LNCaP clone FGC (cell line): ENCODE results near the gene TOLLIP.

ENCODE experiments used
- DNase-seq: peaks from one replicate; pipeline ENCODE4 v3.0.0-alpha.2; 2011; ENCODE audit warnings: low read depth
- H3K4me3 ChIP-seq: 2 replicates; pipeline ENCODE4 v1.5.1; 2011; ENCODE audit warnings: mild to moderate bottlenecking, low read depth, low read length, control low read depth
- TF ChIP-seq, protein P1 (sequence below): IDR thresholded peaks from 2 replicates; pipeline ENCODE4 v1.5.1; 2012; ENCODE audit warnings: mild to moderate bottlenecking; ENCODE audit not compliant: control insufficient read depth, insufficient read depth; ENCODE audit errors: extremely low read depth

Gene TOLLIP

DNA sequence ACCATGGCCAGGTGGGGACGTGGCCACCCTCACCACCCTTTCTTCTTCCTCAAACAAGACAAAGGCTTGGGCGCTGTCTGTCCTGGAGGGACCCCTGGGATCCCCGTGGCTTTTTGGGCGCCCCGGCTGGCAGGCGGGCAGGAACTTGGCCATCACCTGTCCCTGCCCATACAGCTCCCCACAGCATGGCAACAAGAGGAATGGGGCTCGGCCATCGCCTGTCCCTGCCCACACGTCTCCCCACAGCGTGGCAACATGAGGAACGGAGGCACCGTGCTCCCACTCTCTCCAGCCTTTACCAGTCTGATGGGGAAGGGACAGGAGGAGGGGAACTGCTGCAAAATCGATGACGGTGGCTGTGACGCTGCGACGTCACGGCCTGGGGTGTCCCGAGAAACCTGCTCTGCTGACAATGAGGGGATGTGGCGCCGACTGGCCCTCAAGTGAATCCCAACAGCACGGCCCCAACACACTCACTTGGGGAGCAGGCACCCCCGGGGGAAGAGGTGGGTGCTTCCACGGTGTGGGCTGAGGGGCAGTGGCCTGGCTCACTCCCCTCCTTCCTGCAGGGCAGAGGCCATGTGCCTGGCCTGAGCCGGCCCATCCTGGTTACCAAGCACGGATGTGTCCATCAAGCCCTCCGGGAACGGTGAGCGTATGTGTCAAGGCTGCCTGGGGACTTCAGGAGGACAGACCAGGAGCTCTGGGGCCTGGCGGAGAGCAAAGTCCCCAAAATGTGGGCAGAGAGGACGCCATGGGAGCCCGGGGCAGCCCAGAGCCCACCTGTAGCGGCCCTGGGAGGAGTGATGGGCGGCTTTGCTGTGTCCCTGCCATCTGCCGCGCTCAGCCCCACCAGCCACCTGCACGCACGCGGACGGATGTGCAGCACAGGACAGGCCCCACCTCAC, 30.4 kb downstream of the TOLLIP start:
- no peak for DNase-seq
- TF ChIP-seq, protein P1, sequence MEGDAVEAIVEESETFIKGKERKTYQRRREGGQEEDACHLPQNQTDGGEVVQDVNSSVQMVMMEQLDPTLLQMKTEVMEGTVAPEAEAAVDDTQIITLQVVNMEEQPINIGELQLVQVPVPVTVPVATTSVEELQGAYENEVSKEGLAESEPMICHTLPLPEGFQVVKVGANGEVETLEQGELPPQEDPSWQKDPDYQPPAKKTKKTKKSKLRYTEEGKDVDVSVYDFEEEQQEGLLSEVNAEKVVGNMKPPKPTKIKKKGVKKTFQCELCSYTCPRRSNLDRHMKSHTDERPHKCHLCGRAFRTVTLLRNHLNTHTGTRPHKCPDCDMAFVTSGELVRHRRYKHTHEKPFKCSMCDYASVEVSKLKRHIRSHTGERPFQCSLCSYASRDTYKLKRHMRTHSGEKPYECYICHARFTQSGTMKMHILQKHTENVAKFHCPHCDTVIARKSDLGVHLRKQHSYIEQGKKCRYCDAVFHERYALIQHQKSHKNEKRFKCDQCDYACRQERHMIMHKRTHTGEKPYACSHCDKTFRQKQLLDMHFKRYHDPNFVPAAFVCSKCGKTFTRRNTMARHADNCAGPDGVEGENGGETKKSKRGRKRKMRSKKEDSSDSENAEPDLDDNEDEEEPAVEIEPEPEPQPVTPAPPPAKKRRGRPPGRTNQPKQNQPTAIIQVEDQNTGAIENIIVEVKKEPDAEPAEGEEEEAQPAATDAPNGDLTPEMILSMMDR, result no peak
- H3K4me3 ChIP-seq, result no peak overlapping the region

DNA sequence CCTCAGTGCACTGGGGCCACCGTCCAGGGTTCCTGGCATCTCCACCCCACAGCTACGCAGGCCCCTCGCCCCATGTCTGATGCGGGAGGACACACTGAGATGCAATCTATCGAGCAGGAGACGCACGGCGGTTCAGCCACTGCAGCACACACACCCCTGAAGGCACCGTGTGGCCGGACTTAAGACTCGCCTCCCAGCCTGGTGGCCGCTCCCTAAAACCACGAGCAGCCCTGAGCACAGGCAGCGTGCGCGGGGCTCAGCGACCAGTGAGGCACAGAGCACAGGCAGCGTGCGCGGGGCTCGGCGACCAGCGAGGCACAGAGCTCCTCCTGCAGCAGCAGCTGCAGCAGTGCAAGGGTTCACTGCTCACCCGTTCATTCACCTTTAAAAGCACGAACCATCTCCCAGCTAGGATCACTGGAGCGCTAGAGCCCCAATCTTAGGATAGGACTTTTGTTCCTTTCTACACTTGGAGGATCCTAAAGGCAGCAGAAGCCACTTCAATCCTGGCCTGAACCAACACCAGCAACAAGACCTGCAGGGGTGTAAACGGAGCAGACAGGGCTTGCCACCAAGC, 31.4 kb downstream of the TOLLIP start:
- no peak for DNase-seq
- TF ChIP-seq, protein P1, result no peak
- no peak overlapping the region for H3K4me3 ChIP-seq

DNA sequence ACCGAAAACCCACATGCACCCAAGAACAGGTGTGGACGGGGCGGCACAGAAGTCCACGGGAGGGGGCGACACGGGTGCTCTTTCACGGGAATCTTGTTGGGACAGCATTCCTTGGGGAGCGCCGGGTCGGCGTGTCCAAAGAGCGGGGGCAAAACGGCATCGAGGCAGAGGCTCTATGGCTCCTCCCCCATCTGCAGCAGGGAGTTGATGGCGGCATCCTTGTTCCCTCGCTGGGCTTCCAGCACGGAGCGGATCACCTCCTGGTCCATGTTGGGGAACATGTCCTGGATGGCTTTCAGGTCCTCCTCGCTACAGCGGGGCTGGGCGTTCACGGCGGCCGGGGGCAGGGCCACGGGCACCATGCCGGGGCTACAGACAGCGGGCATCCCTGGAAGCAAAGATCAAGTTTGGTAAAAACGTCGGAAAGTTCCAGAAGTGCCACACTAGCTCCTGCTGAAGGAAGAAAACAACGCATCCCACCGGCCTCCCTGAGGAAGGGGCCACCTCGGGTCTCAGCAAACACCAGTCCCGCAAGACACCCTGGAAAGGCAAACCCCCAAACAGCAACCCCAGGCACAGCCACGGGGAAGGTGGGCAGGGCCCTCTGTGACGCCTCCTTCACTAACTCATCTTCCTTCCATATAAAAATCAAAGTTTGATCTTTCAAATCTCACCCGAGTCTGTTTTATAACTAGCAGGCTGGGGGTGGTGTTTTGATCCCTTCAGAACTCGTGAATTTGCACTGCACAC, 32.4 kb downstream of the TOLLIP start:
- no peak for DNase-seq
- TF ChIP-seq, protein P1, result no peak
- no peak overlapping the region for H3K4me3 ChIP-seq

DNA sequence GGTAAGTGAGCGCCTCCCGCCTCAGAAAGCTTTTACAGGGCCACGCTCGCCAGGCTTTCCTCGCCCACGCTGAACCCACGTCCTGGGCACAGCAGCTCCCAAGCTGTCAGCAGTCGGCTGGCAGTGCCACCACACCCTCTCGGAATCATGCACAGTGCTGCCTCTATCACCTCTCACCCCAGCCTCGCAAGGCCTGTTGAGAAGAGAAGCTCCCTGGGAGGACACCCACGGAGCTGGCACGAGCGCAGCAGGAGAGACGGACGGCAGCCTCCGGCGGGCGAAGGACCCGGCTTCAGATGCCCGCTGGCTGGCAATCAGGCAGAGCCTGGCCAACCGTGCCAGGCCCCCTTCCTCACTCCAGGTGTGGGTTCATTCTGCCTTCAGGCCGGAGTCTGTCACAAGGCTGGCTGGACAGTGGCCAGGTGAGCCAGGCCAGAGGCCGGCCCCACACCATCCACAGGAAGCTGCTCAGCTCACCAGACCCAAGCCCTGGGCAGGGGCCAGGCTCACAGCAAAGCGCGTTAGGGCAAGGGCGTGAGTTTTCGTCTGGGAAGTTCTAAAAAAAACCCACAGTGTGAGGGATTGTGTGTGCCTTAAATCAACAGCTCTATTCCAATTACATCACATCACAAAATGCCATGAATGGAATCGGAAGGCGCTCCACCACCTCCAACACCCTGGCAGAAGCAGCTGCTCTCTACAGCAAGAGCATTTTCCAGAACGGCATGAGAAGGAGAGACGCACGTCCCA, 33.2 kb downstream of the TOLLIP start:
- TF ChIP-seq, protein P1, result no peak
- no peak overlapping the region for H3K4me3 ChIP-seq
- DNase-seq, result no peak

DNA sequence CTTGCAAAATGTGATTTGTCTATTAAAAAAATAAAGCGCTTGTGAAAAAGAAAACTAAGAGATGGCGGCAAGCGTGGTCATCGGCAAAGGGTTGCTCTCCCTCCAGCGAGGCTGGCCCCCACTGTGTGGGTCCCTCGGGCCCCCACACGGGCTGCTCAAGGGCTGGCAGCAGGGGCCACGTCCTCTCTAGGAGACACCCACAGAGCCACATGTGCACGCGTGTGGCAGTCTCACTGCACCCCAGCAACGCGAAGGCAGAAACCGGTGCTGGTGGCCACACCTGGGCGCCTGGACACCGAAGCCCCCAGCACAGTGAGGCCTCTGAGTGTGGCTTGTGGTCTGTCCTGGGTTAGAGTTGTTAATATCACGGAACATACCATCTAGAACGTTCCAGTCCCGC, 34.4 kb downstream of the TOLLIP start:
- TF ChIP-seq, protein P1, result no peak
- no peak overlapping the region for H3K4me3 ChIP-seq
- DNase-seq, result no peak

DNA sequence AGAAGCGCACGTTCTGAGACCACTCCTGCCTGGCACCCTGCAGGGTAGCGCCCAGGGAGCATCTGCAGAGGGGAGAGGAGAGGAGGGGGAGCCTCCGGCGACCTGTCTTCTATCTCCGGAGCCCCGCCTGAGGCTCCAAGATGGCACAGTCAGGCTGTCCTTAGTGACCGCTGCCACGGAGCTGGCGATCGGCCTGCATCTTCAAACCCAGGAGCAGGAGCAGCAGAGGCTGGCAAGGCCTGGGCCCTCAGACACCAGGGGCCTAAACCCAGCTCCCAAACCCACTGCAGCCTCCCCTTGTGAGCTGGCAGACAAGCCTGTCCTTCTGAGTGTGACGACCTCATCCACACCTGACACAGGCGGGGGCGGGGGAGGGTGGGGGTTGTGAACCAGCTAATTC, 34.9 kb downstream of the TOLLIP start:
- H3K4me3 ChIP-seq, result no peak overlapping the region
- DNase-seq, result no peak
- TF ChIP-seq, protein P1, result no peak
